T-helper 2 cell treated with Interferon-gamma antibody and Interleukin-4, amounts not matched to agents 100 ng/mL and 5 ng/mL, for 36 hours (primary cell): Measurements from ENCODE around the gene ADGRB2. TPM values are rescaled to one million over a fixed set of nuclear protein-coding genes. Genes with fewer than 3 reads are reported as not detected.

Experiments used
- intact Hi-C: fragments of 100-400 bp; cut with micrococcal nuclease; formaldehyde crosslinking; loops from one replicate; pipeline ENCODE4 v1.15.1; 2023
- total RNA-seq: library from RNA; stranded (reverse); gene quantifications from 2 replicates; pipeline ENCODE4 v1.2.3, GENCODE V29; 2022

Gene ADGRB2
- total RNA-seq, 1 donor from 2014 or later, result 0.30 TPM

DNA sequence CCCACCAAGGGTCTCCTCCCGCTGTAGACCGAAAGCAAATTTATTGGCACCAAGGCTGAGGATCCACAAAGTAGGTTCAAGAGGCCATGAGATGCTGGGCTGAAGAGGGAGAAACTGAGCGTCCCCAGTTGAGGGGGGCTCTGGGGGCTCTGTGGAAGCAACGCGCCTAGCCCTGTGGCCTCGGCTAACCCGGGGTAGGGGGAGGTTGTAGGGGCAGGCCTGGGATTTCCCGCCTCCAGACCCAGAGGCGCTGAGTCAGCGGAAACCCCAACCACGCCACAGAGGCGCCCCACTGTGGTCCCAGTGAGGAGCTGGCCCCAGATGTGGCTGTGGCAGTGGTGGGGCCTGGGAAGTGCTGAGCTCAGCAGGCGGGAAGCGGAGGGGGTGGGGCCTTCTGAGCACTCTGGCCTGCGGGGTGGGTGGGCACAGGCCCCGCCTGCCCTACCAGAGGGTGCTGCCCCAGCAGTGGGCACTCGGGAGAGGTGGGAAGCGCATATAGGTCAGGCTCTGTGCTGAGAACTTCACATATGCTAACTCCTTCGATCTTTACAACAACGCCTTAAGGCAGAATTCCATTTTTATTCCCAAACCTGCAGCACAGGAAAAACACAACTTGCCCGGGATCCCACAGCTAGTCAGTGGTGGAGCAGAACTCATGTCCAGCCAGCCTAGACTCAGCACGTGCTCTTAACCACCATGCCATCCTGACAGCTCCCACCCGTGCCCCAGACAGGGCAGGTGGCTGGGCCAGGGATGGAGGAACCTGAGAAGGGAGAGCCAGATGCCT, 58.9 kb downstream of the ADGRB2 start:
- intact Hi-C loops, result no loop called here

DNA sequence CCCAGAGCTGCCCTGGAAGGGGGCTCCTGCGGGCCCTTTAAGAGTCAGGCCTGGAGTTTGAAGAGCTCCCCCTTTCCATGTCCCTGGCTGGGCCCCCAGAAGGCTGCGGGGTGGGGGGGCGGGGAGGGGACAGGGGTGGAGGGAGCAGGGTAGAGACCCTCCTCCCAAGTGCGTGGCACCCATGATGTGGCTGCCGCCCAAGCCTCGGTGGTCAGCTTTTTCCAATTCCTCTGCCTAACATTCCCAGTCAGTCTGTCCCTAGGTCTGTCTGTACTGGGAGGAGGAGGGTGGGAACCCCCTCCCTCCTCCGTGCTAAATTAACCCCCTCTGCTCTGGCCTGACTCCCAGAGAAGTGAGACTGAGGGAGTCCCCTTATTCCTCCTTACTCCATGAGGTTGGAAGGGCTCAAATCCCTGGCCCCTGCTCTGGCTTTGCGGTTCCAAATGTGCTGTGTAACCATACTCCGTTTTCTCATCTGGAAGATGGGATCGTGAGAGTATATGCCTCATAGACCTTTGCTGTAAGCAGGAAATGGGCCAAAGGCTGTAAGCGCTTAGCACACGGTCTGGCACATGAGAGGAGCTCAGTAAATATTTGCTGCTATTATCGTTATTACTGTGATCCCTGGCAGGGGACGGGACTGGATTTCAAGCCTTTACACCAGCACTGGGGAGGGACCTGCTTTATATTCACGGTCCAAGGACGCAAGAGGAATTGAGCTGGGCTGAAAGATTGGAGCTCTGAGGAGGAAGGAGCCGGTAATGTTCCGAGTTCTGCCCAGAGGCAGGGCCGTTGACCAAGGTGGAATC, 59.7 kb downstream of the ADGRB2 start:
- intact Hi-C loops, result no loop called here

DNA sequence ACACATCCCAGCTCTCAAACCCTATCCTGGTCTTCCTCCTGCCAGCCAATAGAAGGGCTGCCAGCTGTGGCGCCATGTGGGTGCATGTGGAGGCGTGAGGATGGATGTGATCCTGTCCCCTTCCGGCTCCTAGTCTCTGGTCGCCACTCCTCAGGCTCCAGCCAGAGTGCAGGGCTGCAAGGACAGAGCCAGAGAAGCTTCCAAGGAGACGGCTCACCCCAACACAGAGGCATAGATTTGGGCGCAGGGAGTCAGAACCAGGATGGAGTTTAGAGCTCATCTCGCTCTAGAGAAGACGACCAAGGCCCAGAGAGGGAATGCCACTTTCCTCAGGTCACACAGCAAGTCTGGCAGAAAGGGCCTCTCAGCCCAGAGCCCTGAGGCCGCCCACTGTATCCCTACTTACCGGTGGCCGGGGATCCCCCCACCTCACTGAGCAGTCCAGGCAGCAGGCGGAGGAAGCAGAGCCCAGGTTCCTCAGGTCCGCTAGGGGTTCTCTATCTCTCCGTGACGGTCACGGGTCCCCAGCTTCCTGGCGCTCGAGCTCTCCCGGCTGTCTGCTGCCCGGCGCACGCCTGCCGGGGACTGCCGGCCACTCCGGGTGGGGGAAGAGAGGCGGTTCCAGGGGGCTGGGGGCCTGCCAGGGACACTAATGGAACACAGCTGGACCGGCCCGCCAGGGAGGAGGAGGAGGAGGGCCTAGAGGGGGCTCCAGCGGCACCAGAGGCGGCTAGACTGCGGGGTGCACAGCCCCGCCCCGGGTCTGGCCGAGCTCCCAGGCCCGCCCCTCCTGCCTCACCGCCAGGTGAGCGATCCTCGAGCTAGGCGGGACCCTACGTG, 60.5 kb downstream of the ADGRB2 start, which contains the start of gene COL16A1:
Gene COL16A1 (minus strand): TSS at position 587 of the 840 bp plus-strand sequence. CDS start 1,824 bp downstream, outside the sequence.
- intact Hi-C loops, result no loop called here

DNA sequence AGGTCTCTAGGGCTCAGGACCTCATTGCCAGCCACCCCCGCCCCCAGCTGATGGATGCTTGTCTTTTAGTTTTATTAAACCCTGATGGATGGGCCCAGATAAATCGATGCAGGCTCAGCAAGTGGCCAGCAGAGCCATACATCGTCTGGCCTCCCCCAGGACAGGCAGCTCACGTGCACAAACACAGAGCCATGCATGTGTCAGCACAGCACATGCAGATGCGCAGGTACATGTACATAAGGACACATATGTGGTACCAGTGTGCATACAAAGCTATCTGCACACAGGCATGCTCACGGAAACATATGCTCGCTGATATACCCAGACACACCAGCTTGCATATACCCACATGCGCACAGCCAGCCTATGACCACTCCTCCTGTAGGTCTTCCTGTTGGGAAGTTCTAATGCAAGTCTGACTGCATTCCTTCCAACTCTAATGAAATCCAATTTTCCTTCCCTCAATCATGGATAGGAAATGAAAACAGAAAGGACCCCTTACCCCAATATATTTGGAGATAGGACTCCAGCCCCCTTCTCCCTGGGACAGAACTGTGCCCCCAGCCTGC, 61.2 kb downstream of the ADGRB2 start:
- intact Hi-C loops, result no loop called here

DNA sequence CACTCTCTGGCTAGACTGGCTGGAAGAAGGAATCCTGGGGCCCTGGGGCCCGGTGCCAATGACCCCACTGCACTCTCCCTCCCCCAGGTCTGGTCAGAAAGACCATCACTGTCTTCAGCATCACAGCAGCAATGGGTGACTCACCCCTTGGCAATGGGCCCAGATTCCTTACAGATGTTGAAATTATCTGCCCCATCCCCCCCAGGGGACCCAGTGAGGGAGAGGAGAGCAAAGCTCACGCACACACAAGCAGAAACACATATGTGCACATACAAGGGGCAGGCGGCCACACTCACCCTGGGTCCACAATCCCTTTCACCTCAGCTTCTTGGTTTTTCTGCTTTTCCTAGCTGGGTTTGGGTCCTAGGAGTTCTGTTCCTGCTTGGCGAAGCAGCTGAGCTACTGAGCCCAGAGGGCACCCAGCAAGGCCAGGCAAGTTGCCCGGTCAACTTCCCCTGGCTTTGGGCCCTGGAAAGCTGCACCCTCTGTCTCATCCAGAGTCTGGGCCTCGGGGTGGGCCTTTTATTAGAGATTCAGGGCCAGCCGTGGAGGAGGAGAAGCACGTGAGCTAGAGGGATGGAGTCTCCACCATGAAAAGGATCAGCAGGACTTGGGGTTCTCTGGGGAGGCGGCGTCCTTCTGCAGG, 62.9 kb downstream of the ADGRB2 start:
- intact Hi-C loops, result no loop called here

DNA sequence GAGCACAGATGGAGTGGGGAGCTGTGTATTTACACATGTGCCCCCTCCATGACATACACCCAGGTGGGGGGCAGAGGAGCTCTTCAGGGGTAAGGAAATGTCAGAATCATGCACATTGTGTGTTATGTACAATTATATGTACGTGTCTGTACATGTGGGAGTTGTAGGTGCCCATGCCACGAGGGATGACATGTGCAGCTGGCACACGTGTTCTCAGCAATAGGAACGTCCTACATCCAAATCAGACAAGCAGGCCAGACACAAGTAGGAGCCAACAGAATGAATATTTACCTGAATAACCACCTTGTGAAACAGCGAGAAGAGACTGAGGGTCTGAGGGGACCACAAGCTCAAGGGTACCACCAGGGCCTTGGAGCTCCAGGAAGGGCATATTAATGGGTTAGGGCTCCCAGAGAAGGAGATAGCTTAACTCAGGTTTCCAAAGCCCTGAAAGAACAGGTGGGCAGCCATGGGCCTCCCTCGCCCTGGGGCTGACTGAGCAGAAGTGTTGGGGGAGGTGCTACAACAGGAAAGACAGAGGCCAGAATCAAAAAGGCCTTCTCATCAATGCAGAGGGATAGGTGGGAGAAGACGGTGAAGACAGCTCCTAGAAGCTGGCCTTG, 63.6 kb downstream of the ADGRB2 start:
- intact Hi-C loops, result no loop called here

DNA sequence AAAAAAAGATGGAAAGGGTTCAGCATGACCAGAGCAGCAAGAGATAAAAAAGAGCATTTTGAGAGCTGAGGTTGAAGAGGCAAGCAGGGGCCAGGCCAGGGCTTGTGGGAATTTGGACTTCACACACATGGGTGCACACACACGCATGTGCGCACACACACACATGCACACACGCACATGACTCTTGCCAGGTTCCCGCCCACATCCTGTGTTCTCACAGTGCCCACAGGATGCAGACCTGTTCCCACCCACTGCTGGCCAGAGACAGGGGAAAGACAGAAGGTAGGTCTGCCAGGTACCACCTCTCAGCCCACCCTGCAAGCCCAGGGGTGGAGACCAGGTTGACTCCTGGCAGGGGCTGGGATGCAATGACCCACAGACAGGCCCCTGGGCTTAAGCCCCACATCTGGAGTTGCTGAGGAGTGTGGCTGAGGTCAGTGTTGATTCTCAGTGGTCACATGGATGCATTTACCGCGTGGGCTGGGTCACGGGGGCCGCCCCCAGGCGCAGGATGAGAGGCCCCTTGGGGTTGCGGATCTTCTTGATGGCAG, 64.7 kb downstream of the ADGRB2 start:
- intact Hi-C loops, result no loop called here

DNA sequence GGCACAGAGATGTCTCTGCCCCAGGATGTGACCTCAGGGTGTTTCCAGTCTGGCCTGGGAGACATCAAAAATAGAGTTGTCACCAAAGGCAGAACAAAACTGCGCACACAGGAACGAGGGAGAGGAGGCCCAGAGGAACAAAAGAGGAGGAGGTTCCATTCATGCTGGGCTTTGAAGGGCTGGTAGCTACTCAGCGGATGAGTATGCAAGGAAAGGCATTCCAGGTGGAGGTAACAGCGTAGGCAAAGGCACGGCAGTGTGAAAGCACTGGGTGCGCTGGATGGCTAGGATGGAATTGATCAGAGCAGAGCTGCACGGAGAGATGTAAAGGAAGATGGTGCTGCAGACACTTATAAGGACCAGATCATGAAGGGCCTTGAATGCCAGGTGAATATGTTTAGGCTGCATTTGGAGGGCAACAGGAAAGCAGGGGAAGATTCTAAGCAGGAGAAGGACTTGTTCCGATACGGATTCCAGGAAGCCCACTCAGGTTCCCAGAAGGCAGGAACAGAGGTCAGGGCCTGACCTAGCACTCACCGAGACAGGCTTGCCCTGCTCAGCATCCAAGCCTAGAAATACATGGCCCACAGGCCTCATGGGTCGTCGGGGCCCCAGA, 66.7 kb downstream of the ADGRB2 start:
- intact Hi-C loops, result no loop called here

DNA sequence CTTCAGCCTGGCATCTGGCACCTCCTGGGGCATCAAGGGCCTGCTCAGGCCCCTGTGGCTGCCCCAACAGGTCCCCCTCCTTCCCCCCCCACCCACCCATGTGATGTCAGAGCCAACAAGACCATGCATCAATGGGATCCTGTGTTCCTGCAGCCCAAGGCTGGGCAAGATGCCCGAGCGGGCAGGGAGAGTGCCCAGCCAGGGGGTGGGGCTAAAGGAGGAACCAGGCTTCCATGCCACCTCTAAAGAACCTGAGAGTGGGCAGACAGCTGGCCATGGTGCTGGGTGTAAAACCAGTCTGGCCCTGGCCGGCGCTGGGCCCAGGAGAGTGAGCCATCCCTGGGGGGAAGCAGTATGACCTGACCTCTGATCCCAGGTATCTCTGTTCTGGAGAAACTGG, 67.9 kb downstream of the ADGRB2 start:
- intact Hi-C loops, result no loop called here

DNA sequence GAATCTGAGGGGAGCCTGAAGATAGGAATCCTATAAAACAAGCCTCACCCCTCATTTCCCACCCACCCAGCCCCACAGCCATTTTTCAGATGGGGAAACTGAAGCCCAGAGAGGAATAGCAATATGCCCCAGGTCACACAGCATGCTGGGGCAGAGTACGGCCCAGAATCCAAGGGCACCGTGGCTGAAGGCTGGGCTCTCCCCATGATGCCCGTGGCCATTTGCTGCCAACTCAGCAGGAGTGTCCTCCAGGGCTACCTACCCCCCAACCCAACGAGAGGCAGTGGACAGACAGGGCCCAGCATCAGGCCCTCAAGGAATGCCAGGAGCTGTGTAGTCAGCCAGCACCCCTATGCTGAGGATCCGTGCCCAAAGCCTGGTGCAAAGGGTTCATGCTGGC, 68.8 kb downstream of the ADGRB2 start:
- intact Hi-C loops, result no loop called here

DNA sequence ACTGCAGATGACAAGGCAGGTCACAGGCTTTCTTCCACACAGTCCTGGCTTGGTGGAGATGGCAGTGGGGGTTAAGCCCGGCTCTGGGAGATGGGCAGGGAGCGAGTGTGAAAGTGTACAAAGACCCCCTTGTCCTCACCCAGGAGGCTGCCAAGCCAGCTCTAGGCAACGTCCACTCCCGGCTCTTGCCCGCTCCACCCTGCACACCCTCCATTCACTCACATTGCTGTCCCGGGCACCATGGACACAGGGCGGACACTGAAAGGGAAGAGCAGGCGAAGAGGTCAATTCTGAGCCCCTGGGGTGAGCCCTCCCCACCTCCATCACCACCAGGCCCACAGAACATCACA, 69.2 kb downstream of the ADGRB2 start:
- intact Hi-C loops, result no loop called here

DNA sequence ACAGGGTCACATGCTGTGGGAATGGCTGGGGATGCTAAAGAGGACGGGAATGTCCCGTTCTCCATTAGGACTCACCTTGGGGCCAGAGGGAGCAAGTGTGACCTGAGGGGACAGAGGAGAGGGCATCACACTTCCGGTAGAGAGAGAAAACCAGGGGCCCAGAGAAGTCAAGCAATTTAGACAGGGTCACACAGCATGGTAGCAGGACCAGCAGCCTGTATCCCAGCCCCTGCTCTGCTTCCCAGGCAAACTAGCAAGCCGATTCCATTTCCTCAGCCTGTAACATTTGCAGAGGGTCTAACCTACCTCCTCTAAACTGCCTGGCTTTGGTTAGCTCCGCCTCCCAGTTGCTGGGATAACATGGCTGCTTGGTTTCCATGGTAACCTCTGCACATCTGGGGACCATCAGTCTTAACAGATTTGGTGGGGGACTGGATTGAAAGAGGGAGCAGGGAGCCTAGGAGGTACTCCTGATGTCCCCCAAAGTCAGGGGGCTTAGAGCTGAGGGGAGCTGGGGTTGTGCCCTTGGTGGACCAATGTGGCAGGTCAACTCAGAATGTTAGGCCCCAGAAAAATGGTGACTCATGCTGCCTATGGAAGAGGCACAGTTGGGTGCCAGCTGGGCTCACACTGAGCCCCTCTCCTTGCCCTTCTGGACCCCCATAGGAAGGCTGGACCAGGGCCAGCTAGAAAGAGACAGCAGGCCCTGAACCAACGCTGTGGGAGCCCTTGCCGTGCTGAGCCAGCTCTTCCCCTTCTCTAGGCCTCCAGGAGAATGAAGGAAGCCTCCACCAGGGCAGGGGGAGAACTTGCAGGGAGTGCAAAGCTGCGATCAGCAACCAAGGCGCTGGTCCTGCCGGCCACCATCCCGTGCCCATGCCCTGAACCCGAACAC, 69.8 kb downstream of the ADGRB2 start:
- intact Hi-C loops, result no loop called here

DNA sequence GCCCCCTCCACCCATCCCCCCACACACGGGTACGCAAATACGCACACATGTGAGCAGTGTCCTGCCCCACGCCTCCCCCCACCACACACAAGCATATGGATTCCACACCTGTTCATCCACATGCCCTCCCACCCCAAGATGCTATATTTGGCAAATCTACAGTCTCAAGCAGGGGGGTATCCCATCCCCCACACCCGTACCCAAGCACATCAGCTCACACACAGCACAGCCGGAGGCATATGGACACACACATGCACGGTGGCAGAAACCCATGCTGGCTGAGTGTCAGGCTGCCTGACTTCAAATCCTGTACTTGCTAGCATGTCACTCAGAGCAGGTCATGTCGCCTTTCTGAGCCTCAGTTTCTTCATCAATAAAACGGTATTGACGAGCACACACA, 70.9 kb downstream of the ADGRB2 start:
- intact Hi-C loops, result no loop called here

DNA sequence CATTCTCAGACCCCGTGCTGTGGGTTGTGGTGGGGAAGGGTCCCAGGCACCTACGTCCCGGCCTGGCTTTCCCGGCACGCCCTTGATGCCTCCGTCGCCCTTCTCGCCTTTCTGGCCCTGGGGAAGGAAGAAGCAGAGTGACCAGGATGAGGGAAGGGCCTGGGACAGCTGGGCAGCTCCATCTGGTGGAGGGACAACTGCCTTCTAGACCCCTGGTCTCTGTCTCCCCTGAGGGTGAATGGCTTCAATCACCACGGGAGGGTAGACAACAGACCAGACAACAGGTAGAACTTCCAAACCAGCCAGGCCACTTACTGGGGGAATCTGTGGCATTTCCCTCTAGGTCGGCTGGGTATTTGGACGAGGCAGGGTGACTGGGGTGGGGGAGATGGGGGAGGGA, 72.2 kb downstream of the ADGRB2 start:
- intact Hi-C loops, result no loop called here

DNA sequence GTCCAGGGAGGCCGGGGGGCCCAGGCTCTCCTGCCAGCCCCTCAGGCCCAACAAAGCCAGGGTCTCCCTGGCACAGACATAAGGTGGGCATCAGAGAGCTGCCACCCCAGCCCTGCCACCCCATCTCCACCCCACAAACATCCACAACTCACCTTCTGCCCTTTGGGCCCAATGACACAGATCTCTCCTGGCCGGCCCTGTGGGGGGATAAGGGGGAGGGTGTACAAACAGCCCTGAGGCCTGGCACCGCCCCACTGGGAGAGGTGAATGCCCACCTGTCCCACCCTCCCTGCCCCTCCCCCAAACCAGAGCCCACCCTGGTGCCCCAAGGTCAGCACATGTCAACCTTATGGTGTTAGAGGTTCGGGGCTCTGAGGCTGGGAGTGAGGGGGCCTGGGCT, 72.7 kb downstream of the ADGRB2 start:
- intact Hi-C loops, result no loop called here

DNA sequence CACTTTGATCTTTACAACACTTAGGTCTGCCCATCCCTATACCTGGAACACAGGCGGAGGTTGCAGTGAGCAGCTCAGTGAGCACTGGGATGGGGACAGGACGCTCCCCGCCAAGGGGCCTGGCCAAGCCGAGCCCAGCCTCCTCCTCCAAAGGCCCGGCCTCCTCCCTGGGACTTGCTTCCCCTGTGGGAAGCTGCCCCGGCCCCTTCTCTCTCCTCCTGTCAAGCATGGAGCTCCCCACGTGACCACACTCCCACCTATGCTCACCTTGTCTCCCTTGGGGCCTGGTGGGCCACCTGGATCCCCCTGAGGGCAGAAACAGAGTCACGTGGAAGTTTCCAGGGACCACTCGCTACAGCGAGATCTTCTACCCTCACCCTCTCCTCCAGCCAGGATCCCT, 73.2 kb downstream of the ADGRB2 start:
- intact Hi-C loops, result no loop called here

DNA sequence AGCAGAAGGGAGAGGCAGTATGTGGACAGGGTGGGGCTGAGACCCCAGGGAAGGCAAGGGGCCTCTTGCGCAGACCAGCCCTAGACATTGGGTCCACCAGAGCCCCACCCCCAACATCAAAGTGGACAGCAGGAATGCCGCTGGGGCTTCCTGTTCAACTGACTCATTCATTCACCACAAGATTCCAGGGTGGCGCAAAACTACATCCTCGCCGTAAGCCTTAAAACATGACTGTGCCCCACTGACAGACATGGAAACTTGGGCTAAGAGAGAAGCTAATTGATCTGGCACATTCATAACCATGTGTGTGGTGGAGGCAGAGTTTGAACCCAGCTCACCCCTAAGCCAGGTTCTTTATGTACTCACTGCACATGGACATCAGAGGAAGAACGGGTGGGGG, 74.3 kb downstream of the ADGRB2 start:
- intact Hi-C loops, result no loop called here

DNA sequence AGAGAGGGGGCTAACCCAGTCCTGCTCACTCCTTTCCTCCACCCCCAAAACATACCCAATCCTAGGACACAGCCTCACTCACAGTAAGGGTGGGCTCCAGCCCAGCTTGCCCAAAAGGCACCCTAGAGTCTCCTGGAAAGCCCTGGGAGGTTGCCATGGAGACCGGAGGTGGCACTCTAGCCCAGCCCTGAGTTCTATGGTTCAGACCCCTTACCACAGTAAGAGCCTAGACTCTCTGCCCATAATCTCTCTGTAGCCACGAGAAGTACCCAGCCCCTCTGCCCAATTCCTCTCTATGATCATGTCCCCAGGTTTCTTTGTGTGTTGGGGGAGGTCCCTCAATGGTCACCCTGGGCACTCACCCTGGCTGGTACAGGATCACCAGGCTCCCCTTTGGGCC, 74.8 kb downstream of the ADGRB2 start:
- intact Hi-C loops, result no loop called here
